PC-9 (cell line): ENCODE data around the gene FBLN2. TPM values are rescaled to one million over a fixed set of nuclear protein-coding genes. Genes with fewer than 3 reads are reported as not detected.

Experiments
- BruUV-seq: library from RNA; stranded (reverse); fragments of 400-500 nt; replicated peaks from 2 replicates; lab custom pipeline; 2021; lab: Mats Ljungman, UMichigan
- CTCF ChIA-PET: fragments of 300-600 bp; sonication (Branson Sonifier 250); formaldehyde crosslinking; loops from one replicate; lab custom pipeline; 2022; ENCODE audit warnings: antibody characterized with exemption; lab: Charles Lee
- POLR2A ChIA-PET: fragments of 300-600 bp; sonication (Branson Sonifier 250); formaldehyde crosslinking; loops from one replicate; lab custom pipeline; 2022; ENCODE audit warnings: antibody characterized with exemption; ENCODE audit not compliant: unreplicated experiment; lab: Charles Lee
- DNase-seq, 2 experiments: peaks; one replicate each; pipeline versions ENCODE4 v3.0.0 to v3.0.0-alpha.2; 2015 to 2022; ENCODE audit warnings: mixed read lengths in 1 of 2
- H2AFZ ChIP-seq: fragments of 200-600 bp; sonication (generic); 2 replicates; pipeline ENCODE4 v1.8.1; 2017; ENCODE audit warnings: antibody characterized with exemption
- H3F3A ChIP-seq: fragments of 200-600 bp; sonication (generic); 2 replicates; pipeline ENCODE4 v1.8.1; 2017; ENCODE audit warnings: antibody characterized with exemption, mild to moderate bottlenecking, low read depth; ENCODE audit not compliant: insufficient read depth
- H3K27ac ChIP-seq: fragments of 200-600 bp; sonication (generic); 2 replicates; pipeline ENCODE4 v1.6.1; 2016; ENCODE audit warnings: mixed run types
- H3K27me3 ChIP-seq: fragments of 200-600 bp; sonication (generic); 2 replicates; pipeline ENCODE4 v1.6.1; 2016; ENCODE audit warnings: low read depth, mixed run types; ENCODE audit not compliant: insufficient read depth
- H3K36me3 ChIP-seq: fragments of 200-600 bp; sonication (generic); 2 replicates; pipeline ENCODE4 v1.6.1; 2016; ENCODE audit warnings: low read depth, mixed run types
- H3K4me1 ChIP-seq: fragments of 200-600 bp; sonication (generic); replicated peaks from 2 replicates; pipeline ENCODE4 v1.6.1; 2016; ENCODE audit warnings: mixed run types; ENCODE audit not compliant: insufficient read depth
- H3K4me2 ChIP-seq: fragments of 200-600 bp; sonication (generic); 2 replicates; pipeline ENCODE4 v1.6.1; 2017; ENCODE audit warnings: mixed run types
- H3K4me3 ChIP-seq: fragments of 200-600 bp; sonication (generic); 2 replicates; pipeline ENCODE4 v1.6.1; 2016; ENCODE audit warnings: mixed run types
- H3K79me2 ChIP-seq: fragments of 200-600 bp; sonication (generic); 2 replicates; pipeline ENCODE4 v1.6.1; 2017; ENCODE audit warnings: low read depth, mixed run types
- H3K9me2 ChIP-seq: fragments of 200-600 bp; sonication (generic); 2 replicates; pipeline ENCODE4 v1.8.1; 2017; ENCODE audit warnings: mild to moderate bottlenecking; ENCODE audit not compliant: insufficient read depth
- H3K9me3 ChIP-seq: fragments of 200-600 bp; sonication (generic); 2 replicates; pipeline ENCODE4 v1.8.1; 2016; ENCODE audit warnings: low read depth; ENCODE audit not compliant: insufficient read depth
- H4K20me1 ChIP-seq: fragments of 200-600 bp; sonication (generic); 2 replicates; pipeline ENCODE4 v1.8.1; 2017; ENCODE audit not compliant: insufficient read depth
- EZH2 ChIP-seq: fragments of 200-600 bp; sonication (generic); IDR thresholded peaks from 2 replicates; pipeline ENCODE4 v1.8.0; 2017; ENCODE audit warnings: antibody characterized with exemption, low read depth
- intact Hi-C: fragments of 100-400 bp; cut with micrococcal nuclease; formaldehyde crosslinking; loops from one replicate; pipeline ENCODE4 v1.10.0; 2022; ENCODE audit not compliant: unreplicated experiment
- total RNA-seq: library from RNA; stranded (reverse); gene quantifications from 2 replicates; pipeline ENCODE4 v1.2.3, GENCODE V29; 2021
- TF ChIP-seq, protein P1 (sequence below): fragments of 200-600 bp; sonication (generic); conservative IDR thresholded peaks from 2 replicates; pipeline ENCODE4 v1.6.1; 2017; ENCODE audit warnings: mixed run types, antibody characterized with exemption, mild to moderate bottlenecking, moderate library complexity

FBLN2 gene
- total RNA-seq, 1 experiment from 2014 or later, result 0.57 TPM

DNA sequence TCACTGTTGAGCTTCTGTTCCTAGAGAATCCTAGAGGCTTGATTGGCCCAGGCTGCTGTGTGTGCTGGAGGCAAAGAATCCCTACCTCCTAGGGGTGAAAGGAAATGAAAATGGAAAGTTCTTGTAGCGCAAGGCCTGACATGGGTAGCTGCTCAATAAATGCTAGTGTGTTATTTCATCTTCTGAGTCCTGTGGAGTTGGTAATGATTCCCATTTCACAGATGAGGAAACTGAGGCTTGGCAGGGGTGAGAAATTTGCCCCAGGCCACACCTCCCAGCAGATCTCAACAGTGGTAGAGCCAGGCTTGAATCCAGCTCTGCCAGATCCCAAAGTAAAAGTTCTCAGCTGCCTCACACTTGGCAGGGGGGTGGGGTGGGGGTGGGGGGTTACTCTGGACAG lies 42.7 kb upstream of the FBLN2 start:
- TF ChIP-seq, protein P1, sequence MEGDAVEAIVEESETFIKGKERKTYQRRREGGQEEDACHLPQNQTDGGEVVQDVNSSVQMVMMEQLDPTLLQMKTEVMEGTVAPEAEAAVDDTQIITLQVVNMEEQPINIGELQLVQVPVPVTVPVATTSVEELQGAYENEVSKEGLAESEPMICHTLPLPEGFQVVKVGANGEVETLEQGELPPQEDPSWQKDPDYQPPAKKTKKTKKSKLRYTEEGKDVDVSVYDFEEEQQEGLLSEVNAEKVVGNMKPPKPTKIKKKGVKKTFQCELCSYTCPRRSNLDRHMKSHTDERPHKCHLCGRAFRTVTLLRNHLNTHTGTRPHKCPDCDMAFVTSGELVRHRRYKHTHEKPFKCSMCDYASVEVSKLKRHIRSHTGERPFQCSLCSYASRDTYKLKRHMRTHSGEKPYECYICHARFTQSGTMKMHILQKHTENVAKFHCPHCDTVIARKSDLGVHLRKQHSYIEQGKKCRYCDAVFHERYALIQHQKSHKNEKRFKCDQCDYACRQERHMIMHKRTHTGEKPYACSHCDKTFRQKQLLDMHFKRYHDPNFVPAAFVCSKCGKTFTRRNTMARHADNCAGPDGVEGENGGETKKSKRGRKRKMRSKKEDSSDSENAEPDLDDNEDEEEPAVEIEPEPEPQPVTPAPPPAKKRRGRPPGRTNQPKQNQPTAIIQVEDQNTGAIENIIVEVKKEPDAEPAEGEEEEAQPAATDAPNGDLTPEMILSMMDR, result no peak
- TF ChIP-seq EZH2, result no peak
- H3K9me3 ChIP-seq, result no peaks in the 10 kb centered on the region
- H3K4me3 ChIP-seq, result no peak overlapping the region
- CTCF ChIA-PET, result interaction anchor here (0.6 kb wide), 1 partner anchor 9 kb away, joined by 3 read pairs; no protein-coding TSS in a partner anchor
- no peaks in the 10 kb centered on the region for H3K27me3 ChIP-seq
- H3K27ac ChIP-seq, result no peak overlapping the region
- H3K9me2 ChIP-seq, result no peaks in the 10 kb centered on the region
- intact Hi-C loops, result loop anchor here (2.0 kb wide), 1 partner anchor 95 kb away; no protein-coding TSS in a partner anchor
- no peaks in the 10 kb centered on the region for H4K20me1 ChIP-seq
- no peak for DNase-seq
- peaks cover 63% of the 10 kb centered on the region for H3K4me1 ChIP-seq
- H3K79me2 ChIP-seq, result no peaks in the 10 kb centered on the region
- no TSS peak for BruUV-seq
- no peaks in the 10 kb centered on the region for H3K36me3 ChIP-seq
- peaks cover 40% of the 10 kb centered on the region for H3F3A ChIP-seq
- POLR2A ChIA-PET, result no interaction called here
- no peak overlapping the region for H2AFZ ChIP-seq
- no peak overlapping the region for H3K4me2 ChIP-seq

DNA sequence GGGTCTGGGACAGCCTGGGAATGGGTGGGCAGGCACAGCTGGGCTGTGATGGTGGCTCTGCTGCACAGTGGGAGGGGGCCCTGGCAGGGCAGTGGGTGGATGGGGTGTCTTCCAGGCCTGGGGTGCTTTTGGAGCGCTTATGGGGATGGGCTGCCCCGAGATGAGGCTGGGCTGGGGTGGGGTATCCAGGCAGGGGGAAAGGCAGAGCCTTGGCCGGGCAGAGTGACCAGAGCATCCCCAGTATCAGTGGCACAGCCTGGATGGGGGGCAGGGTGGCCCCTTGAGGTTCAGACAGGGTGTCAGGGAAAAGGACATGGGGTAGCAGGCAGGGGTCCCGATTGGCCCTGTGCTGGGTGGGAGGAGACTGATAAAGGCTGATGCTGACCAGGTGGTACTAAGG lies 42.2 kb upstream of the FBLN2 start:
- no peak for TF ChIP-seq EZH2
- TF ChIP-seq, protein P1, result no peak
- BruUV-seq, result no TSS peak
- Histone ChIP-seq H3K27me3 (no peaks in the 10 kb centered on the region), H3K79me2 (no peaks in the 10 kb centered on the region), H3K4me2 (no peak overlapping the region), H3K4me3 (no peak overlapping the region), H3K36me3 (no peaks in the 10 kb centered on the region), H3F3A (peaks cover 40% of the 10 kb centered on the region), H3K27ac (peak overlapping the region; percentile 53), H3K4me1 (peaks cover 63% of the 10 kb centered on the region), H2AFZ (no peak overlapping the region), H3K9me2 (no peaks in the 10 kb centered on the region), H3K9me3 (no peaks in the 10 kb centered on the region), H4K20me1 (no peaks in the 10 kb centered on the region)
- no peak for DNase-seq
- intact Hi-C loops, result loop anchor here (2.0 kb wide), 1 partner anchor 94 kb away; no protein-coding TSS in a partner anchor
- CTCF ChIA-PET, result interaction anchor here (0.6 kb wide), 1 partner anchor 9 kb away, joined by 3 read pairs; no protein-coding TSS in a partner anchor
- POLR2A ChIA-PET, result interaction anchor here (0.7 kb wide), 1 partner anchor 539 kb away, joined by 4 read pairs; no protein-coding TSS in a partner anchor

DNA sequence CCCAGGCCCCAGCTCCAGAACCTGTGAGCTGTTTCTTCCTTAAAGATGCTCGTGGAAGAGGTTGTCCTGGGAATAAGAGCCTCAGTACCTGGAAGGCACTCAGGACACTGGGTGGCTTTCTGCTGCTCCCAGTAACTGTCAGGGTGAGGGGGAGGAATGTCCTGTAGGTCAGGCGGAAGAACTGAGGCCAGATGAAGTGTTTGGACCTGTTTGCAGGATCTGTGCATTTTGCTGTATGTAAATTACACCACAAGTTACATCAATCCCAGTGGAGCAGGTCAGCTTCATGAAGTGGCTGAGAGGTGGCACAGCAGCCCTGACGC lies 41.7 kb upstream of the FBLN2 start:
- Histone ChIP-seq H3F3A (peaks cover 40% of the 10 kb centered on the region), H3K27me3 (no peaks in the 10 kb centered on the region), H3K9me2 (no peaks in the 10 kb centered on the region), H3K9me3 (no peaks in the 10 kb centered on the region), H2AFZ (no peak overlapping the region), H3K36me3 (no peaks in the 10 kb centered on the region), H3K79me2 (no peaks in the 10 kb centered on the region), H3K4me2 (peak overlapping the region; percentile 57), H3K4me3 (no peak overlapping the region), H4K20me1 (no peaks in the 10 kb centered on the region), H3K4me1 (peaks cover 63% of the 10 kb centered on the region), H3K27ac (peak overlapping the region; percentile 53)
- BruUV-seq, result no TSS peak
- TF ChIP-seq, protein P1, result no peak
- TF ChIP-seq EZH2, result no peak
- DNase-seq, result no peak
- intact Hi-C loops, result loop anchor here (2.0 kb wide), 1 partner anchor 94 kb away; no protein-coding TSS in a partner anchor
- POLR2A ChIA-PET, result interaction anchor here (0.6 to 0.7 kb wide), 3 partner anchors 26 to 539 kb away, joined by 4 to 10 read pairs (median 9); partner anchors contain the start of gene HDAC11
- CTCF ChIA-PET, result interaction anchor here (0.5 kb wide), 1 partner anchor 139 kb away, joined by 4 read pairs; no protein-coding TSS in a partner anchor
